Cerebellar nuclear complex (tissue), 1 donor: ENCODE data around the gene ZNF554.
"Not testable (repeated sequence)": the region's sequence is repeated elsewhere in the genome, so short reads cannot be mapped to it uniquely, and the experiment has no call there.

ENCODE experiments used
- DNase-seq, 2 experiments: peaks; one replicate each; lab custom pipeline; 2025; lab: John Stamatoyannopoulos, UW

The ZNF554 gene

GRCh38 chr19:2790557-2791271 is 29.0 kb upstream of the ZNF554 start:
- no peak for DNase-seq

GRCh38 chr19:2791440-2791839 is 28.2 kb upstream of the ZNF554 start:
- DNase-seq: no peak

DNA sequence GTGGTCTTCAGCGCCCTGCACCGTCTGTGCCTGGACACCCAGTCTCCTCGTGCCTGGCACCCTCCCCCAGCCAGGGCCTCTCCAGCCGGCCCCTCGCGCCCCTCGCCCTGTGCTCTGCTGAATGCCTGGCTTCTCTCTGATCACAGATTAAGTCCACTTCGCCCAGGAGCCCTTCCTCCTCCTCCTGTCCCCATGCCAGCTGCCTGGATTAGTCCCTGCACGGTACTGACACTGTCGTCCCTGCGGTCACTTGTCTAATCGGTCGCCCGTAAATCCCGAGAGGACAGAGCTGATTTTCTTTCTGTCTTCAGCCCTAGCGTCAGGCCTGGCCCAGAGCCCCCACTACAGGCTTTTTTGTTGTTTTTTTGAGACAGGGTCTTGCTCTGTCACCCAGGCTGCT is 27.8 kb upstream of the ZNF554 start:
- no peak for DNase-seq

DNA sequence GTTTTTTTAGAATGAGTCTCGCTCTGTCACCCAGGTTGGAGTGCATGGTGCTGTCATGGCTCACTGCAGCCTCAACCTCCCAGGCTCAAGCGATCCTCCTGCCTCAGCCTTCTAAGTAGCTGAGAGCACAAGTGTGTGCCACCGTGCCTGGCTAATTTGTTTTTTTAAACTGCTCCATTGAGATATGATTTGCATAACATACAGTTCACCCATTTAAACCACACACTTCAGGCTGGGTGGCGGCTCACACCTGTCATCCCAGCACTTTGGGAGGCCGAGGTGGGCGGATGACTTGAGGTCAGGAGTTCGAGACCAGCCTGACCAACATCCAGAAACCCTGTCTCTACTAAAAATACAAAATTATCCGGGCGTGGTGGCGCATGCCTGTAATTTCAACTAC is 27.0 kb upstream of the ZNF554 start:
- not testable (repeated sequence) for DNase-seq

DNA sequence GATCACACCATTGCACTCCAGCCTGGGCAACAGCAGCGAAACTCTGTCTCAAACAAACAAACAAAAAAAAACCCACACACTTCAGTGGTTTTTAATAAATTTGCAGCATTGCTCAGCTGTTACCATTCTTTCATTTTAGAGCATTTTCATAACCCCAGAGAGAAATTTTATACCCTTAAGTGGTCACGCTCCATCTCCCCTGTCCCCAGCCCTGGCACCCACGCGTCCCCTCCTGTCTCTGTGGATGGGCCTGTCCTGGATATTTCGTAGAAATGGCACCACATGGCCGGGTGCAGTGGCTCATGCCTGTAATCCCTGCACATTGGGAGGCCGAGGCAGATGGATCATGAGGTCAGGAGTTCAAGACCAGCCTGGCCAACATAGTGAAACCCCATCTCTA is 26.5 kb upstream of the ZNF554 start:
- no peak for DNase-seq

DNA sequence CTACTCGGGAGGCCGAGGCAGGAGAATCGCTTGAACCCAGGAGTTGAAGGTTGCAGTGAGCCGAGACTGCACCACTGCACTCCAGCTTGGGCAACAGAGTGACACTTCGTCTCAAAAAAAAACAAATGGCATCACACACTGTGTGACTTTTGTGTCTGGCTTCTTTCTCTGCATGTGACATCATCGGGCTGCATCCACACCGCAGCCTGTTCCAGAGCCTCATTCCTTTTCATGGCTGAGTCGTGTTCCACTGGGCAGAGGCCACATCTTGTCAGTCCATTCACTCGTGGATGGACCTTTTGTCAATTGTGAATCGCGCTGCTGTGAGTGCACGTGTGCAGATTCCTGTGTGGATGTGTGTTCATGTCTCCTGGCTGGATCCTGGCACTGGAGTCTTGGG is 26.1 kb upstream of the ZNF554 start:
- DNase-seq: no peak

- DNase-seq: no peak
These were observed 23.6 kb upstream of the ZNF554 start for GRCh38 chr19:2795827-2796658.

DNA sequence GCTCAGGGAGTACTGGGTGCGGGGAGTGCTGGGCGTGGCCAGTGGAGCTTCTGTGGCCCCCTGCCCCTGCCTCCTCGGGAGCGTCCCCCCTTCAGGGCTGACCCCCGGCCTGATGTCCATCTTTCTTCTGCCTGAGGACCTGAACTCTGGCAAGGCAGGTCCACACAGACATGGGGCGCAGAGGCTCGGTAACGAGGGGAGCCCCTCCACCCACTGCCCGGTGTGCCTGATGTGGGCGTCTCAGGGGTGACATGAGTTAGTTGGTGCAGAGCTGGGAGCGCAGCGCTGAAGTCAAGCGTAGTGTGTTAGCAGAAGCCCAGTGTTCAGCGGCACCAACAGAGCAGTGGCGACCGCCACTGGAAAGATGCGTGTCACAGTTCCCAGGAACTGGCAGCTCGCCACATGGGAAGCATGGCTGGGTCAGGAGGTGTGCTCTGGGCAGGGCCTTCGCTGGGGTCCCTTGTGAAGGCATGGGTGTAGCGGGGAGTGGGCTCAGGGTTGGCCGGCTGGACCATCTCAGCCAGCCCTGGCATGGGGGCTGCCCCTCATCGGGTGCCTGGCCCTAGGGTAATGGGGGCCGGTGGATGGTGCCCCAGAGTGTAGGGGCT is 22.9 kb upstream of the ZNF554 start:
- DNase-seq: no peak

DNA sequence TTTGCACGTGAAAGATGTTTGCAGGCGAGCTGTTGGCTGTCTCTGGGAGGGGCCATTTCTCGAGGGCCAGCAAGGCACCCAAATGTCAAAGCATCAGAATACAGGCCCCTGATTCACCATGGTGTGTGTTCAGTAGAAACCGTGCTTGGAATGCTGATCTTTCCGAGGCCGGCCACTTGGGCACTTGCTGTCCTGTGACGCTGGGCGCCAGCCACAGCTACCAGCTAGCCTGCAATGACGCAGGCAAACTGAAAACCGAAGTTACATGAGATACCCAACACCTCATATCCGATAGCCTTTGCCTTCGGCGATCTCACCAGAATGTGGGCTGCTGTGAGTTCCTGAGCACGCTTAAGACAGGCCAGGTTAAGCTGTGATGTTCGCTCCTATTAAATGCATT is 22.4 kb upstream of the ZNF554 start:
- no peak for DNase-seq

DNA sequence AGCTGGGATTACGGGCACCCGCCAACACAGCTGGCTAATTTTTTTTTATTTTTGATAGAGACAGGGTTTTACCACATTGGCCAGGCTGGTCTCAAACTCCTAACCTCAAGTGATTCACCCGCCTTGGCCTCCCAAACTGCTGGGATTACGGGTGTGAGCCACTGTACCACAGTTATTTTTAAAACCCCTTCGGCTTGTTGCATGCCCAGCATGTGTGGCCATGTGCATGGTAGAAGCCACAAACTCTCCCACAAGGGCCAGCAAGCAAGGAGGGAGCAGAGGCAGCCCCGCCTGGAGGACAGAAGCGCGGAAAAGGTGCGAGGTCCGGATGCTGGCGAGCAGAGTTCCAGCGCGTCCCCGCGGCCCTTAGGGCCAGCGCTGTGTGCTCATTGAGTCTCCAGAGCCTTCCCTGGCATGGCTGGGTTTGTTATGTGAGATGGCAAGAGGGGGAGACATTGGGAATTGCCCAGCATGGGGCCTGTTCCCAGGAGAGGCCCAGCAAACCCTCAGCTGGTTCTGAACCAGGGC is 21.4 kb upstream of the ZNF554 start:
- DNase-seq: no peak

GRCh38 chr19:2798733-2799132 is 20.9 kb upstream of the ZNF554 start:
- DNase-seq: no peak

GRCh38 chr19:2799273-2800020 is 20.2 kb upstream of the ZNF554 start:
- no peak for DNase-seq

DNA sequence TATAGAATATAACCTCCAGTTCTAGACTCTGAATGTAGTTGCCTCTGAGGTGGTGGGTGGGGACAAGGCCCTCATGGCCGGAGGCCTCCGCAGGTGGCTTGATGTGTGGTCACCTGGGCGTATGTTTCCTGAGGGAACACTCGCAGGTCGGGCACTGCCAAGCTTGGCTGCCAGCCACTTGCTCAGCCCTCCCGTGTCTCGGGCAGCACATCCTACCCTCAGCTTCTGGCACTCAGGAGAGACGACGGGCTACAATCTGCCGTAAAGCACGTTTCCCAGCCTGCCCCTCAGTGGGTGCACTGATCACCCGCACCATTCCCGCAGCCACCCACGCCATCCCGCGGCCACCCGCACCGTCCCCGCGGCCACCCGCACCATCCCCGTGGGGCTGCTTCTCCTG is 19.2 kb upstream of the ZNF554 start:
- no peak for DNase-seq

DNA sequence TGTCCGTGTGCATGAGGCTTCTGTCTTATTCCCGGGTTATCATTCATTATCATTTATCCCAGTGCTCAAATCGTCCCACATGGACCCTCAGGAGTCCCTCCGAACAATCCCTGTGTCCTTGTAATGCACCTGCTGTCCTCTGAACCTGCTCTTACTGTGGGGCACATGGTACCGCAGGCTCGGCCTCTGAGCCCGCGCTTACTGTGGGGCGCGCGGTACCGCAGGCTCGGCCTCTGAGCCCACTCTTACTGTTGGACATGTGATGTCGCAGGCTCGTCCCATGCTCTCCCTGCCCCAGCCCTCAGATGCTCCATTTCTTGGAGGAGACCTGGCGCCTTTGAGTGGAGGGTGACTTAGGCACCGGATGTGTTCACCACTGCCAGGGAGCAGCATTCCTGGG is 16.8 kb upstream of the ZNF554 start:
- no peak for DNase-seq

DNA sequence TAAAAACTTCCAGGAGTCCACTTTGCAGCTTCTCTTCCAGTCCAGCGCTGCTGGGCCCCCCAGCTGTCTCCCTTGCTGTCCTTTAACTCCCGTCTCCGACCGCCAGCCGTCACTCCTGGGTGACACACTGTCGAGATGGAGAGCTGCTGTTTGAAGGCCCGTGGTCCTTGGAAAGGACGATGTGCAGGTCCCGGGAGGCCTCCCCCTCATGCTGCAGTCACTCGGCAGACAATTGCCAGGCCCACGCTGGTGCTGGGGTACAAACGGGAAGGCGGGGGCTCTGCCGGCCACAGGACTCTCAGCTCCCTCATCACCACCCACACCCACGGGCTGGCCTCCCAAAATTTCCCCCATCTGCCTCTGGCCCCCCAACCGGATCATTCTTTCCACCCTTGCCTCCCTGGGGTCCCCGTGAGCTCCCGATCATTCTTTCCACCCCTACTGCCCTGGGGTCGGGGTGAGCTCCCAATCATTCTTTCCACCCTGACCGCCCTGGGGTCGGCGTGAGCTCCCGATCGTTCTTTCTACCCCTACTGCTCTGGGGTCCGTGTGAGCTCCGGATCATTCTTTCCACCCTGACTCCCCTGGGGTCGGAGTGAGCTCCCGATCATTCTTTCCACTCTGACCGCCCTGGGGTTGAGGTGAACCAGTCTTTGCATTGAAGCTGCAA is 16.0 kb upstream of the ZNF554 start:
- DNase-seq: no peak

DNA sequence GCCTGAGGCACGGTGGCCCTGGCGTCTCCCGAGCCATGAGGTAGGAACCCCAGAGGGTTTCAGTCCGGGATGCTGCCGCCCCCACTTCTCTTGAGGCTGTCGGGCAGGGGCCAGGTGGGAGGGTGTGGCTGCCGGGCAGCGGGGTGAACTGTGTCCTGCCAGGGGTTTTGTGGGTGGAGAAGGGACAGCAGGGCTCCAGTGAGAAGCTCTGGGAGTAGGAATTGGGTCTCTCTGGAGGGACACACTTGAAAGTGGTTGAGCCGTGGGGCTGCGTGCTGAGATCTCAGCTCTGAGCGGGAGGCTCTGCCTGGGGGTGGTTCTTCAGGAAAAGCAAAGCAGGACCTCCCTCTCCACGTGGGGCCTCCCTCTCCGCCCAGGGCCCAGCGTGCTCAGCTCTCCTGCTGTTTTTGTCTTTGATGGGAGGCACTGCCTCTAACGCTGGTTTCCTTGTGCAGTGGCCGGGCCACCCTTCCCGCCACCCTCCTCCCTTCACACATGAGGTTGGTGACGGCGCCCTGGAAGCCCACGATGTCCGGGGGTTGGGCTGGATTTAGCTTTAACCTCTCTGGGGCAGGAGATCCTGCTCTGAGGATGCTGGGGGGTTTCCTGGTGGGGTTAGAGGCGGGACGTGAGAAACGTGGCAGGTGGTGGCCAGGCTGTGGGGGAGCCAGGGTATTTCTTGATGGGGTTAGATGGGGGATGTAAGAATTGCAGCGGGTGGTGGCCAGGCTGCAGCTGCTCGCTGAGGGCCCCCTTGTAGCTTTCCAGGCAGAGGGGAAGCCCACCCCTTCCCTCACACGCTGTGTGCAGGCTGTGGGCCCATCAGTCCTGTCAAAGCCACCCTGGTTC is 15.3 kb upstream of the ZNF554 start:
- DNase-seq: no peak

DNA sequence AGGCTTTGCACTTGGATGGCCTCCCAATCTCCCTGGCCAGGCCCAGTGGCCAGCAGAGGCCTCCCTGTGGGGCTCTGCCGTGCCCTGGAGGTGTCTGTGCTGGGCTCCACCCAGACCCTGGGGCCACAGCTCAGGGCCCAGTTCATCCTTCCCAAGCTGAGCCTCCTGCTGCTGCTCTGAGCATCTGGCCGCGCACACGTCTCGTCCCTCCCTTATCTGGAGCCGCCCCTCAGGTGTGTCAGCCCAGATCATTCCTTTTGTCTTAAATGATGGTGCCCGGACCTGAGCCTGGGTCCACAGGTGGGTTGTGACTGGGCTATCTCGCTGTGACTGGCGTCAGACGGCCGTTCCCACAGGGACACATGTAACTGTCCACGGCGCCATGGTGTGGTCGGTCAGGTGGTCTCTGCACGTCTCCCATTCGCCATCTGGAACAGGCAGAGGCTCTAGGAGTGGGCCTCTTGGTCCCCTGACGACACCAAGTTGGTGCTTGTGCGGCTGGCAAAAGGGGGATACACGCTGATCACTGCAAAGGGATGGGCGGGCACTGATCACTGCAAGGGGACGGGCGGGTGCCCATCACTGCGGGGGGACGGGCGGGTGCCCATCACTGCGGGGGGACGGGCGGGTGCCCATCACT is 14.3 kb upstream of the ZNF554 start:
- DNase-seq: no peak

- no peak for DNase-seq
These were observed 13.5 kb upstream of the ZNF554 start for GRCh38 chr19:2805991-2806649.

GRCh38 chr19:2806736-2807378 is 12.8 kb upstream of the ZNF554 start:
- DNase-seq: no peak
